Loucy (cell line): ENCODE measurements around the gene CHST11.

Experiments
- EZH2phosphoT487 ChIP-seq: fragments of 200-600 bp; IDR thresholded peaks from 2 replicates; pipeline ENCODE4 v1.6.1; 2018; ENCODE audit warnings: antibody characterized with exemption, mild to moderate bottlenecking, moderate library complexity, borderline replicate concordance
- TF ChIP-seq, protein P1 (sequence below): fragments of 200-600 bp; sonication (generic); conservative IDR thresholded peaks from 2 replicates; pipeline ENCODE4 v1.5.1; 2014; ENCODE audit warnings: mild to moderate bottlenecking, antibody characterized with exemption, low read length

DNA sequence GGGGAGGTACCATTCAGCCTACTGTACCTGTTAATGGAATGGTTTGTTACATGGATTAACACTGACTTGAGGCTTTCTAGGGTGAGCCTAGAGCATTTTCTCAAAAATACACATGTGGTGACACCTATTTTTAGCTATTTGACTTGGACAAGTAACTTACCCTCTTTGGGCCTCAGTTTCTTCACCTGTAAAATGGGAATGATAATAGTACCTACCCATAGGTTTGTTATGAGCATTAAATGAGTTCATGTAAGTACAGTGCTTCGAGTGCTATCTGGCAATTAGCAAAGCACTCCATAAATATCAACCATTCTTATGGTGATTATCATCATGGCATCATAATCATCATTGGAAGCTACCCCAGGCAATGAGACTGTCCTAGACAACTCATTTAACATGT is 216.5 kb downstream of the CHST11 start:
- TF ChIP-seq, protein P1, sequence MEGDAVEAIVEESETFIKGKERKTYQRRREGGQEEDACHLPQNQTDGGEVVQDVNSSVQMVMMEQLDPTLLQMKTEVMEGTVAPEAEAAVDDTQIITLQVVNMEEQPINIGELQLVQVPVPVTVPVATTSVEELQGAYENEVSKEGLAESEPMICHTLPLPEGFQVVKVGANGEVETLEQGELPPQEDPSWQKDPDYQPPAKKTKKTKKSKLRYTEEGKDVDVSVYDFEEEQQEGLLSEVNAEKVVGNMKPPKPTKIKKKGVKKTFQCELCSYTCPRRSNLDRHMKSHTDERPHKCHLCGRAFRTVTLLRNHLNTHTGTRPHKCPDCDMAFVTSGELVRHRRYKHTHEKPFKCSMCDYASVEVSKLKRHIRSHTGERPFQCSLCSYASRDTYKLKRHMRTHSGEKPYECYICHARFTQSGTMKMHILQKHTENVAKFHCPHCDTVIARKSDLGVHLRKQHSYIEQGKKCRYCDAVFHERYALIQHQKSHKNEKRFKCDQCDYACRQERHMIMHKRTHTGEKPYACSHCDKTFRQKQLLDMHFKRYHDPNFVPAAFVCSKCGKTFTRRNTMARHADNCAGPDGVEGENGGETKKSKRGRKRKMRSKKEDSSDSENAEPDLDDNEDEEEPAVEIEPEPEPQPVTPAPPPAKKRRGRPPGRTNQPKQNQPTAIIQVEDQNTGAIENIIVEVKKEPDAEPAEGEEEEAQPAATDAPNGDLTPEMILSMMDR = no peak
- TF ChIP-seq EZH2phosphoT487 = no peak
